Mucosa of descending colon (tissue), 3 donors: ENCODE results near the gene ATP2A1. TPM values are rescaled to one million over a fixed set of nuclear protein-coding genes. Genes with fewer than 3 reads are reported as not detected.

Experiments
- ATAC-seq: fragments of 200-7000 bp; cut with Tn5 transposase; one replicate; pipeline ENCODE4 v1.9.1; 2020; ENCODE audit warnings: mild to moderate bottlenecking, moderate library complexity
- DNase-seq, 3 donors: peaks; one replicate each; pipeline ENCODE4 v3.0.0-alpha.2; 2020
- H3K36me3 ChIP-seq: fragments of 200-600 bp; one replicate; pipeline ENCODE4 v1.8.0; 2021; ENCODE audit warnings: low read depth, mild to moderate bottlenecking
- H3K4me1 ChIP-seq: fragments of 200-600 bp; one replicate; pipeline ENCODE4 v1.8.0; 2021; ENCODE audit warnings: low read depth, mild to moderate bottlenecking
- H3K4me3 ChIP-seq: fragments of 200-600 bp; one replicate; pipeline ENCODE4 v1.8.0; 2021; ENCODE audit warnings: mild to moderate bottlenecking
- H3K9me3 ChIP-seq: fragments of 200-600 bp; one replicate; pipeline ENCODE4 v1.8.0; 2021; ENCODE audit warnings: mild to moderate bottlenecking
- CTCF ChIP-seq: fragments of 200-600 bp; IDR thresholded peaks from one replicate; pipeline ENCODE4 v1.8.0; 2022; ENCODE audit warnings: antibody characterized with exemption, mild to moderate bottlenecking
- intact Hi-C, 2 donors: fragments of 100-400 bp; cut with DNase I in 1 of 2; cut with micrococcal nuclease in 1 of 2; formaldehyde crosslinking; loops; one replicate each; pipeline versions ENCODE4 v1.11.0 to v1.11.1; 2022; cut with DNase I, micrococcal nuclease
- total RNA-seq, 3 donors: library from RNA; stranded (reverse); fragmentation: NEBNext Ultra II Directional in 2 of 3; extraction: Animal tissue kit (Norgen Biotek cat#: 25700) in 2 of 3; gene quantifications; one replicate each; pipeline versions ENCODE4 v1.2.1 to v1.2.4, GENCODE V29; 2021 to 2023
- donor health status: DM: no; HTN: no; CAD: no; lungs with moderate emphysema.
- donor health status: DM: no; HTN: no; CAD: no.
- donor health status: DM: no; HTN: yes; CAD: no.

Gene ATP2A1
- total RNA-seq, 3 donors from 2014 or later: 0.96 to 1.7 (median 1.6) TPM

GRCh38 chr16:28918698-28919097 is 40.4 kb downstream of the ATP2A1 start:
- Histone ChIP-seq H3K36me3 (peaks cover 6% of the 10 kb centered on the region), H3K4me1 (peaks cover 2% of the 10 kb centered on the region), H3K4me3 (no peak overlapping the region), H3K9me3 (no peaks in the 10 kb centered on the region)
- ATAC-seq (no peak), DNase-seq (no peak)
- intact Hi-C loops: no loop called here
- no peak for TF ChIP-seq CTCF

- ATAC-seq (no peak), DNase-seq (no peak)
- Histone ChIP-seq H3K36me3 (peaks cover 6% of the 10 kb centered on the region), H3K4me3 (no peak overlapping the region), H3K9me3 (no peaks in the 10 kb centered on the region), H3K4me1 (peaks cover 6% of the 10 kb centered on the region)
- intact Hi-C loops: no loop called here
- no peak for TF ChIP-seq CTCF
Observed at GRCh38 chr16:28923231-28923587, 44.9 kb downstream of the ATP2A1 start.

GRCh38 chr16:28923652-28924398 is 45.5 kb downstream of the ATP2A1 start:
- no peaks in the 10 kb centered on the region for H3K9me3 ChIP-seq
- intact Hi-C loops: no loop called here
- peak; percentile 65 to 73 (median 70) for DNase-seq
- no peak overlapping the region for H3K4me3 ChIP-seq
- peaks cover 3% of the 10 kb centered on the region for H3K36me3 ChIP-seq
- ATAC-seq: peak; percentile 16
- TF ChIP-seq CTCF: no peak
- peaks cover 6% of the 10 kb centered on the region for H3K4me1 ChIP-seq

GRCh38 chr16:28924399-28924761 is 46.1 kb downstream of the ATP2A1 start:
- peaks cover 6% of the 10 kb centered on the region for H3K4me1 ChIP-seq
- ATAC-seq: no peak
- no peaks in the 10 kb centered on the region for H3K36me3 ChIP-seq
- no peaks in the 10 kb centered on the region for H3K9me3 ChIP-seq
- intact Hi-C loops: no loop called here
- no peak for TF ChIP-seq CTCF
- no peak overlapping the region for H3K4me3 ChIP-seq
- no peak for DNase-seq

GRCh38 chr16:28924762-28925385 is 46.6 kb downstream of the ATP2A1 start, which contains the start of gene RABEP2:
Gene RABEP2 (minus strand): TSS chr16:28925238. CDS start chr16:28925163, 75 bp downstream.
- ATAC-seq (peak; percentile 90), DNase-seq (peak; percentile 98 to 99 (median 99))
- no peak for TF ChIP-seq CTCF
- H3K9me3 ChIP-seq: no peaks in the 10 kb centered on the region
- H3K4me1 ChIP-seq: peaks cover 6% of the 10 kb centered on the region
- intact Hi-C loops: no loop called here
- peak within 1 kb of the TSS; percentile 55 for H3K4me3 ChIP-seq
- no peaks in the 10 kb centered on the region for H3K36me3 ChIP-seq
